ENCODE data around the gene ATP4B. TPM values are rescaled to one million over a fixed set of nuclear protein-coding genes. Genes with fewer than 3 reads are reported as not detected.

The ATP4B gene
- total and polyA plus RNA-seq, 2 donors (not counting 1 experiment from before 2014, with no cell fraction given): not detected

- TF ChIP-seq EZH2 (IDR thresholded peaks at IDR 0.05; ENCODE audit: low read length, missing control alignments): no peak
- TF ChIP-seq, protein P1, sequence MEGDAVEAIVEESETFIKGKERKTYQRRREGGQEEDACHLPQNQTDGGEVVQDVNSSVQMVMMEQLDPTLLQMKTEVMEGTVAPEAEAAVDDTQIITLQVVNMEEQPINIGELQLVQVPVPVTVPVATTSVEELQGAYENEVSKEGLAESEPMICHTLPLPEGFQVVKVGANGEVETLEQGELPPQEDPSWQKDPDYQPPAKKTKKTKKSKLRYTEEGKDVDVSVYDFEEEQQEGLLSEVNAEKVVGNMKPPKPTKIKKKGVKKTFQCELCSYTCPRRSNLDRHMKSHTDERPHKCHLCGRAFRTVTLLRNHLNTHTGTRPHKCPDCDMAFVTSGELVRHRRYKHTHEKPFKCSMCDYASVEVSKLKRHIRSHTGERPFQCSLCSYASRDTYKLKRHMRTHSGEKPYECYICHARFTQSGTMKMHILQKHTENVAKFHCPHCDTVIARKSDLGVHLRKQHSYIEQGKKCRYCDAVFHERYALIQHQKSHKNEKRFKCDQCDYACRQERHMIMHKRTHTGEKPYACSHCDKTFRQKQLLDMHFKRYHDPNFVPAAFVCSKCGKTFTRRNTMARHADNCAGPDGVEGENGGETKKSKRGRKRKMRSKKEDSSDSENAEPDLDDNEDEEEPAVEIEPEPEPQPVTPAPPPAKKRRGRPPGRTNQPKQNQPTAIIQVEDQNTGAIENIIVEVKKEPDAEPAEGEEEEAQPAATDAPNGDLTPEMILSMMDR (conservative IDR thresholded peaks at IDR 0.05 in 1 of 2, IDR thresholded peaks at IDR 0.05 in 1 of 2; ENCODE audit: low read depth in 1 of 2, low read length in 2 of 2): no peak
- peaks cover 38% of the 10 kb centered on the region for H3K79me2 ChIP-seq (ENCODE audit: control insufficient read depth, insufficient read depth, low read length)
Observed at GRCh38 chr13:113630804-113631203, 27.2 kb downstream of the ATP4B start.

GRCh38 chr13:113630296-113630695, 27.7 kb downstream of the ATP4B start:
- Histone ChIP-seq H3K36me3 (ENCODE audit: control insufficient read depth, insufficient read depth, low read length) (peaks cover 26% of the 10 kb centered on the region), H2AFZ (ENCODE audit: low read length) (no peak overlapping the region), H3K9ac (ENCODE audit: insufficient read depth, low read length) (no peak overlapping the region), H3K4me1 (ENCODE audit: control insufficient read depth, extremely low read depth, insufficient read depth, low read length) (peaks cover 2% of the 10 kb centered on the region), H3K4me2 (ENCODE audit: extremely low read depth, insufficient read depth, low read length) (no peak overlapping the region), H3K27me3 (ENCODE audit: control insufficient read depth, insufficient read depth, low read length) (no peaks in the 10 kb centered on the region), H3K79me2 (ENCODE audit: control insufficient read depth, insufficient read depth, low read length) (peaks cover 41% of the 10 kb centered on the region), H3K27ac (ENCODE audit: insufficient read depth, low read length) (no peak overlapping the region), H4K20me1 (ENCODE audit: control insufficient read depth, extremely low read depth, insufficient read depth, low read length) (no peaks in the 10 kb centered on the region), H3K4me3 (replicated peaks in 1 of 4; ENCODE audit: control extremely low read depth in 1 of 4, insufficient read depth in 1 of 4, low read depth in 3 of 4, low read length in 4 of 4) (no peak overlapping the region), H3K9me3 (ENCODE audit: control insufficient read depth, insufficient read depth, low read depth, low read length) (no peaks in the 10 kb centered on the region)
- TF ChIP-seq, protein P1 (conservative IDR thresholded peaks at IDR 0.05 in 1 of 2, IDR thresholded peaks at IDR 0.05 in 1 of 2; ENCODE audit: low read depth in 1 of 2, low read length in 2 of 2): no peak
- TF ChIP-seq EZH2 (IDR thresholded peaks at IDR 0.05; ENCODE audit: low read length, missing control alignments): no peak
- DNase-seq (ENCODE audit: low read depth in 2 of 2): no peak

More at GRCh38 chr13:113630804-113631203, 27.2 kb downstream of the ATP4B start:
- Histone ChIP-seq H2AFZ (ENCODE audit: low read length) (no peak overlapping the region), H3K9ac (ENCODE audit: insufficient read depth, low read length) (no peak overlapping the region), H3K36me3 (ENCODE audit: control insufficient read depth, insufficient read depth, low read length) (peaks cover 28% of the 10 kb centered on the region), H3K9me3 (ENCODE audit: control insufficient read depth, insufficient read depth, low read depth, low read length) (no peaks in the 10 kb centered on the region), H3K27ac (ENCODE audit: insufficient read depth, low read length) (no peak overlapping the region), H4K20me1 (ENCODE audit: control insufficient read depth, extremely low read depth, insufficient read depth, low read length) (no peaks in the 10 kb centered on the region), H3K4me2 (ENCODE audit: extremely low read depth, insufficient read depth, low read length) (no peak overlapping the region), H3K27me3 (ENCODE audit: control insufficient read depth, insufficient read depth, low read length) (no peaks in the 10 kb centered on the region), H3K4me3 (replicated peaks in 1 of 4; ENCODE audit: control extremely low read depth in 1 of 4, insufficient read depth in 1 of 4, low read depth in 3 of 4, low read length in 4 of 4) (no peak overlapping the region), H3K4me1 (ENCODE audit: control insufficient read depth, extremely low read depth, insufficient read depth, low read length) (peaks cover 2% of the 10 kb centered on the region)
- no peak for DNase-seq (ENCODE audit: low read depth in 2 of 2)

GRCh38 chr13:113629866-113630265, 28.1 kb downstream of the ATP4B start:
- Histone ChIP-seq H4K20me1 (ENCODE audit: control insufficient read depth, extremely low read depth, insufficient read depth, low read length) (no peaks in the 10 kb centered on the region), H3K27me3 (ENCODE audit: control insufficient read depth, insufficient read depth, low read length) (no peaks in the 10 kb centered on the region), H3K79me2 (ENCODE audit: control insufficient read depth, insufficient read depth, low read length) (peaks cover 41% of the 10 kb centered on the region), H3K9ac (ENCODE audit: insufficient read depth, low read length) (no peak overlapping the region), H3K4me3 (replicated peaks in 1 of 4; ENCODE audit: control extremely low read depth in 1 of 4, insufficient read depth in 1 of 4, low read depth in 3 of 4, low read length in 4 of 4) (no peak overlapping the region), H3K4me1 (ENCODE audit: control insufficient read depth, extremely low read depth, insufficient read depth, low read length) (peaks cover 2% of the 10 kb centered on the region), H3K36me3 (ENCODE audit: control insufficient read depth, insufficient read depth, low read length) (peaks cover 22% of the 10 kb centered on the region), H2AFZ (ENCODE audit: low read length) (no peak overlapping the region), H3K9me3 (ENCODE audit: control insufficient read depth, insufficient read depth, low read depth, low read length) (no peaks in the 10 kb centered on the region), H3K4me2 (ENCODE audit: extremely low read depth, insufficient read depth, low read length) (no peak overlapping the region), H3K27ac (ENCODE audit: insufficient read depth, low read length) (no peak overlapping the region)
- DNase-seq (ENCODE audit: low read depth in 2 of 2): no peak
- TF ChIP-seq EZH2 (IDR thresholded peaks at IDR 0.05; ENCODE audit: low read length, missing control alignments): no peak
